Measurements from ENCODE around the gene TRIL.

TRIL gene

GRCh38 chr7:28958235-28958979 is at the start of gene TRIL:
Gene TRIL, minus strand, starts transcription at chr7:28958330. Its CDS starts 284 bp downstream, at chr7:28958046.
- no peak for DNase-seq

- no peak for DNase-seq
Measured at GRCh38 chr7:29007127-29007526, 49.0 kb upstream of the TRIL start.

- DNase-seq = no peak
Measured at GRCh38 chr7:29005829-29006228, 47.7 kb upstream of the TRIL start.

- DNase-seq = no peak
Measured at GRCh38 chr7:29005406-29005805, 47.3 kb upstream of the TRIL start.

GRCh38 chr7:29003703-29004102 is 45.6 kb upstream of the TRIL start:
- DNase-seq = no peak

GRCh38 chr7:29000717-29001076 is 42.6 kb upstream of the TRIL start:
- DNase-seq = no peak

GRCh38 chr7:28999895-29000716 is 42.0 kb upstream of the TRIL start:
- no peak for DNase-seq

GRCh38 chr7:28999427-28999826 is 41.3 kb upstream of the TRIL start:
- DNase-seq = no peak

GRCh38 chr7:28998105-28998504 is 40.0 kb upstream of the TRIL start:
- DNase-seq = no peak

- no peak for DNase-seq
Measured at GRCh38 chr7:28996836-28997235, 38.7 kb upstream of the TRIL start.

GRCh38 chr7:28993371-28993770 is 35.2 kb upstream of the TRIL start:
- no peak for DNase-seq

GRCh38 chr7:28992798-28993197 is 34.7 kb upstream of the TRIL start:
- DNase-seq = no peak

- no peak for DNase-seq
Measured at GRCh38 chr7:28990200-28990960, 32.2 kb upstream of the TRIL start.

- no peak for DNase-seq
Measured at GRCh38 chr7:28989211-28989980, 31.3 kb upstream of the TRIL start.

- DNase-seq = no peak
Measured at GRCh38 chr7:28988810-28989209, 30.7 kb upstream of the TRIL start.

- no peak for DNase-seq
Measured at GRCh38 chr7:28988091-28988490, 30.0 kb upstream of the TRIL start.

- DNase-seq = peak; percentile 92
Measured at GRCh38 chr7:28986765-28987110, 28.6 kb upstream of the TRIL start.

- no peak for DNase-seq
Measured at GRCh38 chr7:28986028-28986764, 28.1 kb upstream of the TRIL start.

GRCh38 chr7:28984631-28985030 is 26.5 kb upstream of the TRIL start:
- DNase-seq = peak; percentile 73

- no peak for DNase-seq
Measured at GRCh38 chr7:28984217-28984616, 26.1 kb upstream of the TRIL start.

- DNase-seq = no peak
Measured at GRCh38 chr7:28983396-28984190, 25.5 kb upstream of the TRIL start.

- DNase-seq = no peak
Measured at GRCh38 chr7:28981161-28981465, 23.0 kb upstream of the TRIL start.

Data from suppressor macrophage treated with lipopolysaccharide for 4 hours (primary cell).